Activated T-cell treated with anti-CD3 and anti-CD28 coated beads for 4 hours (primary cell): ENCODE measurements around the gene HERC2.
A peak's percentile ranks its signal among the peaks of the same experiment; 100 is the strongest.
"Not testable (repeated sequence)": the region's sequence is repeated elsewhere in the genome, so short reads cannot be mapped to it uniquely, and the experiment has no call there.

Experiments
- DNase-seq: peaks from one replicate; pipeline ENCODE4 v3.0.0-alpha.2; 2020

Gene HERC2

DNA sequence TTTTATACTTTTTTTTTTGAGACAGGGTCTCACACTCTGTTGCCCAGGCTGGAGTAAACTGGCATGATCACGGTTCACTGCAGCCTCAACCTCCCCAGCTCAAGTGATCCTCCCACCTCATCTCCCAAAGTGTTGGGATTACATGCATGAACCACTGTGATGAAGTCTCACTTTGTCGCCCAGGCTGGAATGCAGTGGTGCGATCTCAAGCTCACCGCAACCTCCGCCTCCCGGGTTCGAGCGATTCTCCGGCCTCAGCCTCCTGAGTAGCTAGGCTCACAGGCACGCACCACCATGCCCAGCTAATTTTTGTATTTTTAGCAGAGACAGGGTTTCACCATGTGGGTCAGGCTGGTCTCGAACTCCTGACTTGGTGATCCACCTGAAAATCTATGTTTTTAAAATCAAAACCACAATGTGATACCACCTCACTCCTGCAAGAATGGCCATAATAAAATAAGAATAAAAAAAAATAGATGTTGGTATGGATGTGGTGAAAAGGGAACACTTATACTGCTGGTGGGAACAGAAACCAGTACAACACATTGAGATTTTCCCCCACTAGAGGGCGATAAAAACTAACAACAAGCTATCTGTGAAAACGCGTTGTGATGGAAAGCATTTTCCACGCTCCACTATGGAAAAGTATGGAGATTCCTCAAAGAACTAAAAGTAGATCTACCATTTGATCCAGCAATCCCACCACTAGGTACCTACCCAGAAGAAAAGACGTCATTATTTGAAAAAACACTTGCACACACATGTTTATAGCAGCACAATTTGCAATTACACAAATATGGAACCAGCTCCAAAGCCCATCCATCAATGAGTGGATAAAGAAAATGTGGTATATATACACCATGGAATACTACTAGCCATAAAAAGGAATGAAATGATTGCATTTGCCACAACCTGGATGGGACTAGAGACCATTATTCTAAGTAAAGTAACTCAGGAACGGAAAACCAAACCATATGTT, 196.0 kb downstream of the HERC2 start:
- no peak for DNase-seq

DNA sequence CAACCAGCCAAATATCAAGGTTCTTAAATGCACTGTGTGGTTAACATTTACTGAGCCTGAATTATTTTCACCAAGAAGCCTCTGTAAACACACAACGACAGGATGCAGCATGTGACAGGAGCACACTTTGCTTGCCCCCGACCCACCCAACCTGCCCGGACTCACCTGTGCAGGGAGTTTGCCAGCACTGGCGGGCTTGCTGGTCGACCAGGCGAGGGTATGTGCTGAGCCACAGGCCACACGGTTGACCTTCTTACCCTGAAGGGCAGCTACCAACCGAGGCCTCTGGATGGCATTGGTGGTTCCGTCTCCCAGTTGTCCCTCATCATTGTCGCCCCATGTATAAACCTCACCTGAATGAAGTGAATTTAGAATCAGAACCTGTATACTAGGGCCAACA, 197.1 kb downstream of the HERC2 start:
- no peak for DNase-seq

GRCh38 chr15:28123408-28124023, 198.5 kb downstream of the HERC2 start:
- DNase-seq, result peak; percentile 36

DNA sequence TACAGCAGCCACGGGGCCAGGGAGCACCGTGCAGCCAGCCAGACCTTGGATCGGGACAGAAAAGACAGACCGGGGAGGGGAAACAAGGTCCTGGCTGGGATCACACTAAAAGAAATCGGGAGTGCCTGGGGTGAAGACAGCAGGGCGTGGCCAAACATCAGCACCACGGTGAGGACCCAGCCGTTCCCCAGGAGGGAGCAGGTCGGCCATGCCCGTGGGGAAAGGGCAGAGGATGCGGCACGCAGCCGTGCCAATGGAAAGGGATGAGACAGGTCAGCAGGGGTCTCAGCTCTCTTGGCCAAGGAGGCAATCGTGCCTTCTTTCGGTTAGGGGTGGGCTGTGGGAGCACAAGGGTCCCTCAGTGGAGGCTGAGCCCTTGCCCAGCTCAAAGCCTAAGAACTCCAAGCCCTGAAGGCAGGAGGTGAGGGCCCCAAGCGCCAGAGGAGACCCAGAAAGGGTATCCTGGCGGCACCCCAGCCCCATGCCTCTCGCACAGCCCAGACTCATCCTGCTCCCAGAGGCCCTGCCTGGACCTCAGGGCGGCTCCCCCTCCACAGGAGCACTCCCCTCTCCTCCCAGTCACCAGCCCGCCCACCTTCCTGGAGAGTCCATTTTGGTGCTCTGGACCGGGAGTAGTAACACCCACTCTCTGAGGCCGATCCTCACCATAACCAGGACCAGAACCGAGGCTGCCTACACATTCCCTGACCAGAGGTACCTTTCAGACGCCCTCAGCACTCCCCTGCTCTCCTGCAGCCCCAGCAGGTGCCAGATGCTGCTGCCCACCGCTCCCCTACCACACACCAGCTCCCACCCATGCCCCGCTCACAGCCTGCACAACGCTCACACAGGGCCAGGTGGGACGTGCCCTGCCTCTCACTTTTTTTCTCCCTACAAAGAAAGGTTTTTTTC, 199.7 kb downstream of the HERC2 start:
- no peak for DNase-seq

GRCh38 chr15:28121577-28121976, 200.4 kb downstream of the HERC2 start:
- DNase-seq, result not testable (repeated sequence)

- no peak for DNase-seq
Measured at GRCh38 chr15:28120359-28120640, 201.7 kb downstream of the HERC2 start.

GRCh38 chr15:28118531-28118930, 203.4 kb downstream of the HERC2 start:
- no peak for DNase-seq

DNA sequence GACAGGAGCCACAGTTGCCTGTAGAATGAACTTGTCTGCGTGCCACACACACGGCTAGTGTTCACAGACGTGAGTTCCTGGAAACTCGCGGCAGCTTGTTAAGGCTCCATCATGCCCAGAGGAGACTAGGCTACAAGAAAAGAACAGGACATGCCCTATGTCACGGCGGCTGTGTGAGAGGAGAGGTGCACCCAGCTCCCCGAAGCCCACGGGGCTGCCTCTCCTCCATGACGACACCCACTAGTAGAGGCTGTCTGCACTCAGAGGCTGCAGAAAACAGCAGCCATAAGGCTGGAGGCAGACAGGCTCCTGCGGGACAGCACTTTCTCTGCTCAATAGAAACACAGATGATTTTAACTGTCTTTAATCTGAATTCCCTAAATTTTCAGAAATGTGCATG, 203.9 kb downstream of the HERC2 start:
- DNase-seq, result no peak

DNA sequence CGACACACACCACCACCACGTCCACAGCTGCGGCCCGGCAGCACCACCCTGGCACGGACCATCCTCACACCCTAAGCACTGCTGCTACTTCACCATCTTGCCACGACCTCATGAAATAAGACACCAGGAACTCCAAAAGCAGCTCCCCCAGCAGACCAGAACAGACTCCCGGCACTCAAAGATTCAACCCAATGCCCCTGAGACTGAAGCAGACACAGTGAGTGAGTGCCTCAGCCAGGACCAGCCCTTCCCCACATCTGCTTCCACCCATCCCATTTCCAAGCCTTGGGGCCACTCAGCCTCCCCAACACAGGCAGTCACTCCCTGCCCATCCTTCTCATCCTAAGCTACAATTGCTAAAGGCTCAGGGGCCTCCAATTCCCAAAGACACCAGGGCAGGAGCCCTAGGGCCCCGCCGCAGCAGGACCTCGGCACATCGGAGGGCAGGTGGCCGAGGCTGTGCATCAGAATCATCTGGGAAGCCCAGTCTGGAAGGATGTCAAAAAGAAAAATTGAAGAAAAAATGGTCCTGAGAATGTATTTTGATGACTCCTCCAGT, 204.5 kb downstream of the HERC2 start:
- no peak for DNase-seq

- DNase-seq, result no peak
Measured at GRCh38 chr15:28116521-28117431, 205.2 kb downstream of the HERC2 start.

DNA sequence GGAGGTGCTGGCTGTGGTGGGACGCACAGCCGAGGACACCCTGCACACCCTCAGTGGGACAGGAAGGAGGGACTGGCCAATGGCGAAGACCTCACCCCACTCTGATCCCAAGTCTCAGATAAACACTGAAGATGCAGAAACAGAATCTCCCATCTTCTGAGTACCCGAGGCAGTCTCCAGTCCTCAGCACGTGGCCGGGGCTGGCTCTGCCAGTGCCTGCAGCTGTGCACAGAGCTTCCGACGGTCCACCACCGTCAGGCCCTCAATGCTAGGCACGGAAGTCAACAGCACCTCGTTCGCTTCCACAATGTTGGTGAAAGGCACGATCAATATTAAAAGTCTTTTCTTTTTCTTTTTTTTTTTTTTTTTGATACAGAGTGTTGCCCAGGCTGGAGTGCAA, 206.1 kb downstream of the HERC2 start:
- DNase-seq, result no peak

- no peak for DNase-seq
Measured at GRCh38 chr15:28114721-28115622, 207.0 kb downstream of the HERC2 start.

GRCh38 chr15:28114114-28114455, 207.9 kb downstream of the HERC2 start:
- DNase-seq, result no peak

- DNase-seq, result no peak
Measured at GRCh38 chr15:28113394-28114113, 208.4 kb downstream of the HERC2 start.

- no peak for DNase-seq
Measured at GRCh38 chr15:28112962-28113361, 209.0 kb downstream of the HERC2 start.

- no peak for DNase-seq
Measured at GRCh38 chr15:28112101-28112760, 209.7 kb downstream of the HERC2 start.

DNA sequence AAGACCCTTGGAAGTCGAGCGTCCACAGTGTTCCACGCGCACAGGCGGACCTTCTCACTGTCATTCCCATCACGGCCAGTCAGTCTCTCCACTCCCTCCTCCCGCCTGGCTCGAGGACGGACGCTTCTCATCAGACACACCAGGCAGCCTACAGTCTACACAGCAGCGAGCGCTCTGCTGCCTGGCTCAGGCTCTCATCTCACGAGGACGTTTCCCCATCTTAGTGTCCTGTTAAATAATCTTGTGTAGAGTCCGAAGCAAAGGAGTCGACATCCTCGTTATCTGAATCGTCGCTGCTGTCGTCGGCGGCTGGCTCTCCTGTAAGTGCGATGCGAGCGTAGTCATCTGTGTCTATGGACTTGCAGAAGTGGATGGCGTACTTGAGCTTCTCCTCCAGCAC, 210.4 kb downstream of the HERC2 start:
- DNase-seq, result no peak

DNA sequence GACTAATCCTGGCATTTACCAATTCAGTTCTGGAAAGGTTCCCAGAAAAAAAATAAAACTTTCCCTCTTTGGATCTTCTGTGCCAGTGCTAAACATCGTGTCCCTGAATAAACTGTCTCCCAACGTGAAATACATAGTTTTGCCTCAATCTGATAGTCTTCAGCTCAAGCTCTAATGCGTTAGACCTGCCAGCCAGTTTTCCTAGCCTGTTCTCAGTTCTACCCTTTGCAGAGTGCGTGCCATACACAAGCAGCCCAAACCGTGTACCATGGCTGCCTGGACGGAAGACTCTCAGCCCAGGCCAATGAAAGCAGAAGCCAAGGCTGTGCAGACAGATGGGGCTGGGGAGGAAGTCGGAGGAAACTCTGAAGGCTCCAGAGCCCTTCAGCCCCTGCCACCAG, 211.5 kb downstream of the HERC2 start:
- no peak for DNase-seq

GRCh38 chr15:28109626-28110455, 212.1 kb downstream of the HERC2 start:
- no peak for DNase-seq
